ENCODE results near the gene FAM89B.

FAM89B gene

DNA sequence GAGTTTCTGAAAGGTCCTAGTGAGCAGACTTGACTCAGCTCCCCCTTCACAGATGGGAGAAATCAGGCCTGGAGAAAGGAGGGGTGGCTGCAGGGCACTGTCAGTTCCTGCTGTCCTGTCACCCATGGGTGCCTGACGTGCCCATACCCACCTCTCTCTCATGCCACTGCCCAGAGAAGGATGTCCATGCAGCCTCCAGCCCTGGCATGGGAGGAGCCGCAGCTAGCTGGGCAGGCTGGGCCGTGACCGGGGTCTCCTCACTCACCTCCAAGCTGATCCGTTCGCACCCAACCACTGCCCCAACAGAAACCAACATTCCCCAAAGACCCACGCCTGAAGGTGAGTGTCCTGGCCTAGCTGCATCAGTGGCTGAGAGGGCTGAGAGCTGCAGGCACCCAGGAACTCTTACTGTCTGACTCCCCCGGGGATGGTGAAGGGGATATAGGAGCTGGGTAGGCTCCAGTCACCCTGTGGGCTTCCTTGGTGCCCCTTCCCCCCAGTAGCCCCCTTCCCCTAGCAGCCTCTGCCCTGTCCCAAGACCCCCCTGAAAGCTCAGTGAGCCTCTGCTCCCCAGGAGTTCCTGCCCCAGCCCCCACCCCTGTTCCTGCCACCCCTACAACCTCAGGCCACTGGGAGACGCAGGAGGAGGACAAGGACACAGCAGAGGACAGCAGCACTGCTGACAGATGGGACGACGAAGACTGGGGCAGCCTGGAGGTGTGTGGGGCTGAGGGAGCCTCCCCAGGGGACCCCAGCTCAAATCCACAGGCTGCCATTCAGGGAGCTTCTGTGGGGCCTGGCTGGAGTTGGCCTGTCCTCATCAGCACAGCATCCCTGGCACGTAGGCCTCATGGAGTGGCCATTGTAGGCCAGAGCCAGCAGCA is 35.7 kb upstream of the FAM89B start:
- TF ChIP-seq CTCF (IDR thresholded peaks at IDR 0.05): no peak
- Histone ChIP-seq H3K4me3 (no peak overlapping the region), H3K27ac (peak overlapping the region in 1 of 2 donors; percentile 29)
- no peak for DNase-seq (ENCODE audit: low spot score)

GRCh38 chr11:65537296-65537597 is 35.1 kb upstream of the FAM89B start:
- peak overlapping the region in 1 of 2 donors; percentile 29 for H3K27ac ChIP-seq
- H3K4me3 ChIP-seq: no peak overlapping the region
- no peak for DNase-seq (ENCODE audit: low spot score)
- TF ChIP-seq CTCF (IDR thresholded peaks at IDR 0.05): no peak

DNA sequence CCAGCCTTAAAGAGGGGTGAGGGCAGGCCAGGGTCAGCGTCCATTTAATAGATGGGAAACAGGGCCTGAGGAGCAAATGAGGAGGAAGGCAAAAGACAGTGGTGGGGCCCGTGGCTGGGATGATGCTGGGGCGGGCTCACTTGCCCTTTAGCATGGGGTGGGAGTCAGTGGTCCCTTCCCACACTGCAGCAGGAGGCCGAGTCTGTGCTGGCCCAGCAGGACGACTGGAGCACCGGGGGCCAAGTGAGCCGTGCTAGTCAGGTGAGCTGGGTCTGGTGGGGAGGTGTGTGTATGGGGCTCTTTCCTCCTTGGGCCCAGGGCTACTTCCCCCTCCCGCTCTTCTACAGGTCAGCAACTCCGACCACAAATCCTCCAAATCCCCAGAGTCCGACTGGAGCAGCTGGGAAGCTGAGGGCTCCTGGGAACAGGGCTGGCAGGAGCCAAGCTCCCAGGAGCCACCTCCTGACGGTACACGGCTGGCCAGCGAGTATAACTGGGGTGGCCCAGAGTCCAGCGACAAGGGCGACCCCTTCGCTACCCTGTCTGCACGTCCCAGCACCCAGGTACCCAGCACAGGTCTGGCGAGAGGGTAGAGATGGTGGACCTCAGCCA is 34.6 kb upstream of the FAM89B start:
- DNase-seq (ENCODE audit: low spot score): no peak
- TF ChIP-seq CTCF (IDR thresholded peaks at IDR 0.05): no peak
- no peak overlapping the region for H3K4me3 ChIP-seq
- peak overlapping the region in 1 of 2 donors; percentile 3 for H3K27ac ChIP-seq

DNA sequence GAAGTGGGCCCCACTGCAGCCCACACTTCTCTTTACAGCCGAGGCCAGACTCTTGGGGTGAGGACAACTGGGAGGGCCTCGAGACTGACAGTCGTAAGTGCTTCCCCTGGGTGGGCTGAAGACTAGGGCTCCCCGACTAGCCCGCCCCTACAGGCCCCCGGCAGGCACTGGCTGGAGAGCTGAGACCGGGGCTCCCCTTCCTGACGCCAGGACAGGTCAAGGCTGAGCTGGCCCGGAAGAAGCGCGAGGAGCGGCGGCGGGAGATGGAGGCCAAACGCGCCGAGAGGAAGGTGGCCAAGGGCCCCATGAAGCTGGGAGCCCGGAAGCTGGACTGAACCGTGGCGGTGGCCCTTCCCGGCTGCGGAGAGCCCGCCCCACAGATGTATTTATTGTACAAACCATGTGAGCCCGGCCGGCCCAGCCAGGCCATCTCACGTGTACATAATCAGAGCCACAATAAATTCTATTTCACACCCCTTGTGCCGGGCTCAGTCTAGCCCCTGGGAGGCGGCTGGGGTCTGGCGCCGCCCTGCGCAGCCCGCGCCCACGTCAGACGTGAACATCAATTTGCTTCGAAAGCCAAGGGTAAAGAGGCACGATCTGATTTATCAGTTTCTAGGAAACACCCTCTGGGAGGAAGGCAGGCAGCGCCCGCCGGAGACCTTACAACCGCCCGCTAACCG is 34.0 kb upstream of the FAM89B start:
- Histone ChIP-seq H3K27ac (peak overlapping the region in 1 of 2 donors; percentile 3), H3K4me3 (no peak overlapping the region)
- no peak for TF ChIP-seq CTCF (IDR thresholded peaks at IDR 0.05)
- peak; percentile 70 for DNase-seq (ENCODE audit: low spot score)

DNA sequence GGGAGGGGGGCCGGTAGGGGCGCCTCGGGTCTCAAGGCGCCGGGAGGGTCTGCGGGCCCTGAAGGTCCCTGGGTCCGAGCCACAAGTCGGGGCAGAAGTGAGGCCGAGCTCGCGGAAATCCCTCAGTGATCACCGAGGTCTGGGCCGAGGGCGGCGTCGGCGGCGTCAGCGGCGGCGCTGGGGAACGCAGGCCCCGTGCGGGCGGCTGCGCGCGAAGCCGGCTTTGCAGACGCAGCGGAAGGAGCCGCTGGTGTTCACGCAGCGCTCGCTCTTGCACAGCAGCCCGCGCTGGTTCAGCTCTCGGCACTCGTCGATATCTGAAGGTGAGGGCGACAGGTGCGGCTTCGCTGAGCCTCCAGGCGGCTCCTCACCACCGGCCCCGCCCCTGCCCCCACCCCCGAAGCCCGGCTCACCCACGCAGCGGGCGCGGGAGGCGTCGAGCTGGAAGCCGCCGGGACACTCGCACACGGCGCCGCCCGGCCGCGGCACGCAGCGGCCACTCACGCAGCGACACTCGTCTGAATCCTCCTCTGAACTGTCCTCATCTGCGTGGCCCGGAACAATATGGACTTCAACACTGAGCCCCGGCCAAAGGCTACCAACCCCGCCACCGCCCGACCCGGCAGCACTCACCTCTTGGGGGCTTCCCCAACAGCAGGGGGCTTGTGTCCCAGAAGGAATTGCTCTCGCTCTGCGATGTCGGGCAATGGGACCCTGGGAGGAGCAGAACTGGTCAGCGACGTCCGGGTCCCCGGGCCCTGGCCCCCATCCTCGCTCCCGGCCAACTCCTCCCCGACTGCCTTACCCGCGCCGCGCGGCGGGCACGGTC is 33.2 kb upstream of the FAM89B start:
- TF ChIP-seq CTCF (IDR thresholded peaks at IDR 0.05): no peak
- Histone ChIP-seq H3K27ac (peak overlapping the region; percentile 64 to 93), H3K4me3 (peak overlapping the region; percentile 80)
- DNase-seq (ENCODE audit: low spot score): peak; percentile 78

DNA sequence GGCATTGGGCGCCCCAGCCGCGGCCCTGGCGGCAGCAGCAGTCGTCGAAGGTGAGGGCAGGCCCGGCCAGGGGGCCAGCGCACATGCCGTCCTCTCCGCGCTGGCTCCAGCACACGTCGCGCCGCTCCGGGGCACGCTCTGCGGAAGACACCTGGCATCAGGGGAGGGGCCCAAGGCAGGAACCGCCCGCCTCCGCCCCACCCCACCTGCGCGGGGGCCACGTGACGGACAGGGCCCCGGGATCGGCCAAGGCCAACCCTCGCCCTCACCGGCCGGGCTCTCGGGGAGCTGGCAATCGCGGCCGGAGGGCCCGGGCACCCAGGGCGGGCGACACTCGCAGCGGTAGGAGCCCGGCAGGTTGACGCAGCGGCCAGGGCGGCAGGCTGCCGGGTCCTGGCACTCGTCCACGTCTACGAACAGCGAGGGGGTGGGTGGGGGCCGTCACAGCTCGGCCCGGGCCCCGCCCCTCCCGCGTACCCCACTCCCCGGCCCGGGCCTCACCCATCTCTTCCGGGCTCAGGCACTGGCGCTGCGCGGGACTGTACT is 32.5 kb upstream of the FAM89B start:
- TF ChIP-seq CTCF (IDR thresholded peaks at IDR 0.05): peak; percentile 44
- H3K4me3 ChIP-seq: peak overlapping the region; percentile 80
- DNase-seq (ENCODE audit: low spot score): no peak
- peak overlapping the region; percentile 64 to 93 for H3K27ac ChIP-seq

Measured in coronary artery (tissue), 2 donors.